GM12891 (cell line): ENCODE results near the gene MGME1.

Source experiments
- POLR2A ChIP-seq: IDR thresholded peaks from 2 replicates; pipeline ENCODE4 v1.6.1; 2011; ENCODE audit warnings: low read depth, low read length, control low read depth
- POLR2AphosphoS5 ChIP-seq: IDR thresholded peaks from 2 replicates; pipeline ENCODE4 v1.6.1; 2011; ENCODE audit warnings: low read depth, low read length, control low read depth
- POU2F2 ChIP-seq: IDR thresholded peaks from 2 replicates; pipeline ENCODE4 v1.6.1; 2011; ENCODE audit warnings: low read depth, mild to moderate bottlenecking, control low read depth, low read length, moderate library complexity
- TAF1 ChIP-seq: IDR thresholded peaks from 2 replicates; pipeline ENCODE4 v1.6.1; 2011; ENCODE audit warnings: low read depth, low read length, control low read depth

DNA sequence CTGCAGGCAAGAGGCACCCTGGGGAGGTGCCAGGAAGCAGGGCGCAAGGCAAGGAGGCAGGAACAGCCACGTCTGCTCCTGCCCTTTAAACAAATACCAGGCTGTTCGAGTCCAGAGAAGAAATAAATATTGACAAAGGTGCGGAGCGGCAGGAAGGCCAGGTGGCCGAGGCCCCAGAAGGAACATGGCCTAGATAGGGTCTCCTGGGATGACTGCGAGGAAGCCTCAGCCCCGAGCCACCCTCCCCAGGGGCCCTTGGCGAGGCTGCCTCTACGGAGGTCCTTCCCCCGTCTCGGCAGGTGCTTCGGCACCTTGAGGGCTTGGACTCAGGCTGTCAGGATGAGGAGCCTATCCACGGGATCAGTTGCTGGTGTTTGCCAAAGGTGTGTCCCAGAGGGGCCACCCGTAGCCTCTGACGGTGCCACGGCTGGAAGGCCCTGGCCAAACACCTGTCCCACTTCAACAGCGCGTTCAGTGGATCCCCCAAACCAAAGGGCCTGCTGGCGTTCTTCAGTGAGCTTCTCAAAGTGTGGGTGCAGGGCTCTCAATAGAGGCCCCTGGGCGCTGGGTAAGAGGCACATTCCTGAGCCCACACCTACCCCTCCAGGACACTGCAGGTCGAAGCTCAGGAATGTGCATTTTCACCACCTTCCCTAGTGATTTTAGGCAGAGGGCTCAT is 40.0 kb upstream of the MGME1 start:
- TF ChIP-seq POLR2AphosphoS5 (no peak), POU2F2 (no peak), POLR2A (no peak), TAF1 (no peak)
